GM06990 (cell line): ENCODE data around the gene STX11.

Source experiments
- DNase-seq: peaks from one replicate; pipeline ENCODE4 v3.0.0-alpha.2; 2011; ENCODE audit not compliant: insufficient read length; ENCODE audit errors: extremely low read depth
- H3K27me3 ChIP-seq: replicated peaks from 2 replicates; pipeline ENCODE4 v1.6.0; 2011; ENCODE audit warnings: low read length; ENCODE audit not compliant: control insufficient read depth, insufficient read depth
- H3K36me3 ChIP-seq: 2 replicates; pipeline ENCODE4 v1.5.1; 2011; ENCODE audit warnings: low read length; ENCODE audit not compliant: control insufficient read depth, insufficient read depth
- H3K4me3 ChIP-seq: replicated peaks from 2 replicates; pipeline ENCODE4 v1.5.1; 2011; ENCODE audit warnings: low read depth, mild to moderate bottlenecking, control low read depth, low read length
- TF ChIP-seq, protein P1 (sequence below): IDR thresholded peaks from 2 replicates; pipeline ENCODE4 v1.5.1; 2011; ENCODE audit warnings: low read length, control low read depth, mild to moderate bottlenecking, inconsistent platforms; ENCODE audit not compliant: insufficient read depth, poor library complexity, severe bottlenecking

The STX11 gene

DNA sequence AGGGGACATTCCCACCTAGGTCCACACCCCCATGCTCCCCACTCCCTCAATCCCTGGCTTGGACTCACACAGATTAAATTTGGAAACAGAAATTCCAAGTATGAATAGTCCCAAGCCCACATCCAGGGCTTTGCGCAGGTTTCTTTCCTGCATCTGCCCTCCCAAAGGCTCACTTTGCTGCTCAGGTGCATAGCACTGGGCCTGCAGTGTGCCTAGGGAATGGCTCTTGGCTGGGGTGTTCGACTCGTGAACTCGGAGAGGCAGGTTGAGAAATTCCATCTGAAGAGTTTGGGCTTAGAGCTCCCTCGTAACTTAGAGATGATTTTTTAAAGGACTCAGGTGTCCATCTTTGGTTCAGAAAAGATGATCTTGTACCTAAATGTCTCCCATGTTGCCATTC is 40.1 kb upstream of the STX11 start:
- Histone ChIP-seq H3K36me3 (no peaks in the 10 kb centered on the region), H3K4me3 (no peak overlapping the region), H3K27me3 (no peaks in the 10 kb centered on the region)
- no peak for DNase-seq
- TF ChIP-seq, protein P1, sequence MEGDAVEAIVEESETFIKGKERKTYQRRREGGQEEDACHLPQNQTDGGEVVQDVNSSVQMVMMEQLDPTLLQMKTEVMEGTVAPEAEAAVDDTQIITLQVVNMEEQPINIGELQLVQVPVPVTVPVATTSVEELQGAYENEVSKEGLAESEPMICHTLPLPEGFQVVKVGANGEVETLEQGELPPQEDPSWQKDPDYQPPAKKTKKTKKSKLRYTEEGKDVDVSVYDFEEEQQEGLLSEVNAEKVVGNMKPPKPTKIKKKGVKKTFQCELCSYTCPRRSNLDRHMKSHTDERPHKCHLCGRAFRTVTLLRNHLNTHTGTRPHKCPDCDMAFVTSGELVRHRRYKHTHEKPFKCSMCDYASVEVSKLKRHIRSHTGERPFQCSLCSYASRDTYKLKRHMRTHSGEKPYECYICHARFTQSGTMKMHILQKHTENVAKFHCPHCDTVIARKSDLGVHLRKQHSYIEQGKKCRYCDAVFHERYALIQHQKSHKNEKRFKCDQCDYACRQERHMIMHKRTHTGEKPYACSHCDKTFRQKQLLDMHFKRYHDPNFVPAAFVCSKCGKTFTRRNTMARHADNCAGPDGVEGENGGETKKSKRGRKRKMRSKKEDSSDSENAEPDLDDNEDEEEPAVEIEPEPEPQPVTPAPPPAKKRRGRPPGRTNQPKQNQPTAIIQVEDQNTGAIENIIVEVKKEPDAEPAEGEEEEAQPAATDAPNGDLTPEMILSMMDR, result no peak

DNA sequence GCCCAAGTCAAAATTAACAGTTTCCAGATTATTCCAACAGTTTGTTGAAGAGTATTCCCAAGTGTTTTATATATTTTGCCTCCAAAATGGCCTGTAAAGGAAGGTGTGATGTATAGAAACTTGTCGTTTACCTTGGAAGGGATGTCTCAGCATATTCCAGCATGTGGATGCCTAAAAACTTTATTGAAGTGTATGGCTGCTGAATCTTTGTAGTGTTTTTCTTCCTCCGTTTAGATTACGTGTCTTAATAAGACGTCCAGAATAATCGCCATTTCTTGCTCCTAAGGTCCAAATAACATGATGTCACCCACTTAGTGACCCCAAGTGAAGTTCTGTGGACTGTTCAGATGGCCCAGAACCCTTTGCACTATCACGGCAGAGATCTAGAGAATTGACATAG is 37.0 kb upstream of the STX11 start:
- DNase-seq, result no peak
- H3K4me3 ChIP-seq, result no peak overlapping the region
- no peaks in the 10 kb centered on the region for H3K36me3 ChIP-seq
- TF ChIP-seq, protein P1, result no peak
- no peaks in the 10 kb centered on the region for H3K27me3 ChIP-seq

DNA sequence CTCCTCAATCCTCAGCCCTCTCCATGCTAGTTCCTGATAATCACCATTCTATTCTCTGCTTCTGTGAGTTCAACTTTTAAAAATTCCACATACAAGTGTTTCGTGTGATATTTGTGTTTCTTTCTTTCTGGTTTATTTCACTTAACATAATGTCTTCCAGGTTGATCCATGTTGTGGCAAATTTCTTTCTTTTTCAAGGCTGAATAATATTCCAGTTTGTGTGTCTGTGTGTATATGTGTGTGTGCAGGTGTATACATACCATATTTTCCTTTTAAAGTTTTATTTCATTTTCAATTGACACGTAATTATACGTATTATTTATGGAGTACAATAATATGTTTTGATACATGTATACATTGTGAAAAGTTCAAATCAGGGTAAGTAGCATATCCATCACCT is 35.1 kb upstream of the STX11 start:
- TF ChIP-seq, protein P1, result no peak
- Histone ChIP-seq H3K36me3 (no peaks in the 10 kb centered on the region), H3K27me3 (no peaks in the 10 kb centered on the region; the same call in 1 of the 2 replicates), H3K4me3 (no peak overlapping the region)
- DNase-seq, result no peak

DNA sequence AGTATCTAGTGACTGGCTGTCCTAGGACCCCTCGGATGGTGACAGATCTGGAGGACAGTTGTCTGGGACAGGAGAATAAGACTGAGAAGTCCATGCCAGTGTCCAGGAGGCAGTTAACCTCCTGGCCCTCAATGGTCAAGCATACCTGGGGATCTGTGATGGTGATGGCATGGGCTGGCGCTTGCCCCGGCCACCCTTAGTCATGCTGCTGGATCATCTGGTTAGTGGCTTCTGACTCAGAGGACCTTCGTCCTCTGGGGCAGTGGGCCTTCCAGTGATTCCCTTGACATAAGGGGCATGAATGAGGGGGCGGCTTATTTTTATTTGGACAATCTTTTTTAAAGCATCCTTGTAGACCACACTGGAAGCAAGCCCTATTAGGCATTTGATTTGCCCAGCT is 30.9 kb upstream of the STX11 start:
- Histone ChIP-seq H3K36me3 (no peaks in the 10 kb centered on the region), H3K27me3 (no peaks in the 10 kb centered on the region; the same call in 1 of the 2 replicates), H3K4me3 (no peak overlapping the region)
- TF ChIP-seq, protein P1, result no peak
- no peak for DNase-seq

DNA sequence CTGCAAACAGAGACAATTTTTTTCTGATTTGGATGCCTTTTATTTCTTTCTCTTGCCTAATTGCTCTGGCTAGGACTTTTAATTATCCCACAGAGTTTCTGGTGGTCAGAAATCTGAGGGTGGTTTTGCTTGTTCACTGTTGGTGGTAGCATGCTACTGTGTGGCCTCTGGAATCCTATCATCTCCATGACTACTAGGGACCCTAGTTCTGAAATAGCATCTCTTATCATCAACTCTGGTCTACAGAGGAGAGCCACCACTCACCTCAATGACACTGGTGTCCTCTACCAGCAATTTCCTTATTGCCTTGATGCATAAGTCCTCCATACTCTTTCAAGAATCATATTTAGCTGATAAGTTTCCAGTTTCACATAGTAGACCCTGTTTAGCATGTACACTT is 27.5 kb upstream of the STX11 start:
- no peak overlapping the region for H3K4me3 ChIP-seq
- TF ChIP-seq, protein P1, result no peak
- DNase-seq, result no peak

DNA sequence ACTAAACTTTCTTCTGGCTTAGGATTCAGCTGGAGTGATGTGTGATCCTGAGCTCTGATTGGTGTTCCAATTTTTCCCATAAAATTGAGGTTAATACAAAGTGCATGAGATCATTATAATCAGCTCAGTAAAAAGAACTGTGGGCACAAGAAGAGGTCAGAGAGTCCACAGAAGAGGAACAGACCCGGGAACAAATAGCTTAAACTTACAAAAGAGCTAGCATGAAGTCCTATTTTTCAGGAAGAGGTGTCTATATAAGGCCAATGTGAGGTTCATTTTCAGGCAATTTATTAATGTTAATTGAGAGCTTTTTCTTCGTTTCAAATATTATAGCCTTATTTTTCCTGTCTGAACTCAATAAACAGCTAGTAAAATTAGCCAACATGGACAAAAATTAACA is 26.9 kb upstream of the STX11 start:
- Histone ChIP-seq H3K4me3 (no peak overlapping the region), H3K27me3 (no peaks in the 10 kb centered on the region; the same call in 1 of the 2 replicates), H3K36me3 (no peaks in the 10 kb centered on the region)
- no peak for DNase-seq
- TF ChIP-seq, protein P1, result no peak

More for the DNA sequence above, 27.5 kb upstream of the STX11 start:
- Histone ChIP-seq H3K36me3 (no peaks in the 10 kb centered on the region), H3K27me3 (no peaks in the 10 kb centered on the region; the same call in 1 of the 2 replicates)
